Islet precursor cell (in vitro differentiated cells): Measurements from ENCODE around the gene CDY2B.
"Not testable (repeated sequence)": the region's sequence is repeated elsewhere in the genome, so short reads cannot be mapped to it uniquely, and the experiment has no call there.

Source experiments
- DNase-seq: peaks from one replicate; pipeline ENCODE4 v3.0.0-alpha.2; 2018

CDY2B gene

GRCh38 chrY:17880120-17880519, at the start of gene CDY2B:
CDY2B (minus strand) TSS chrY:17880220; CDS start chrY:17879892, 328 bp downstream.
- not testable (repeated sequence) for DNase-seq

- DNase-seq, result not testable (repeated sequence)
These were observed 28.0 kb upstream of the CDY2B start for GRCh38 chrY:17908009-17908408.

- not testable (repeated sequence) for DNase-seq
These were observed 27.3 kb upstream of the CDY2B start for GRCh38 chrY:17907351-17907750.

- DNase-seq, result not testable (repeated sequence)
These were observed 1.7 kb upstream of the CDY2B start for GRCh38 chrY:17881697-17882096.

- not testable (repeated sequence) for DNase-seq
These were observed 3.3 kb downstream of the CDY2B start for GRCh38 chrY:17876767-17877166.

- not testable (repeated sequence) for DNase-seq
These were observed 4.6 kb downstream of the CDY2B start for GRCh38 chrY:17875401-17875800.

- not testable (repeated sequence) for DNase-seq
These were observed 8.7 kb downstream of the CDY2B start for GRCh38 chrY:17871194-17871903.

GRCh38 chrY:17870737-17871136, 9.3 kb downstream of the CDY2B start:
- not testable (repeated sequence) for DNase-seq

GRCh38 chrY:17867850-17868249, 12.2 kb downstream of the CDY2B start:
- not testable (repeated sequence) for DNase-seq

GRCh38 chrY:17860634-17861033, 19.4 kb downstream of the CDY2B start:
- DNase-seq, result not testable (repeated sequence)

GRCh38 chrY:17856963-17857848, 22.8 kb downstream of the CDY2B start:
- not testable (repeated sequence) for DNase-seq

GRCh38 chrY:17856508-17856907, 23.5 kb downstream of the CDY2B start:
- not testable (repeated sequence) for DNase-seq

- not testable (repeated sequence) for DNase-seq
These were observed 30.9 kb downstream of the CDY2B start for GRCh38 chrY:17849131-17849530.

GRCh38 chrY:17832149-17832548, 47.9 kb downstream of the CDY2B start:
- DNase-seq, result not testable (repeated sequence)
